ENCODE measurements around the gene HSPB1.
"Not testable (repeated sequence)": the region's sequence is repeated elsewhere in the genome, so short reads cannot be mapped to it uniquely, and the experiment has no call there.

HSPB1 gene

DNA sequence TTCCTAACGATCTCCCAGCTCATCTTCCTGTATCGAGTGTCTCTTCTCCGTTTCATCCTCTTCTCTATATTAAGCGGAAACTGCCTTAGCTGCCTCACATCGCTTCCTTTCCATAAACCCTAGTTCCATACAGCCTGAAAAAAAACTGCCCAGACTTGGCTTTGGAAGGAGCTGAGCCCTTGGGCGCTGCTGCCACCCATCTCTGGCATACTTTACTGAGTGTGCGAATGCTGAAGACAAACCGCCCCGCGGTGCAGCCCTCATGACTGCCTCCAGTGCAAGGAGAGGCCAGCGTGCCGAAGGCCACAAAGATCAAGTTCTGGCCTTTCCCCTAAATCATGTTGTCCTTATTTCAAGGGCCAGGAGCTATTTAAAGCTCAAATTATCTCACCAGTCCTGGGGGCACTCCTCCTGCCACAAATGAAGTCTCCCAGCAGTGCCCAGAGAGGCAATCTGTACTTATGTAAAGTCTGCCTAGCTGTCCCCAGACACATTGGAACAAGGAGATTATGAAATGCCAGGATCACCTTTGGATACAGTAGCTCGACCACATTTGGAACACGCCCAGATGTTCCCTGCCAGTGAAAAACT is 31.1 kb downstream of the HSPB1 start:
- DNase-seq (ENCODE audit: low read depth, low spot score), result no peak

DNA sequence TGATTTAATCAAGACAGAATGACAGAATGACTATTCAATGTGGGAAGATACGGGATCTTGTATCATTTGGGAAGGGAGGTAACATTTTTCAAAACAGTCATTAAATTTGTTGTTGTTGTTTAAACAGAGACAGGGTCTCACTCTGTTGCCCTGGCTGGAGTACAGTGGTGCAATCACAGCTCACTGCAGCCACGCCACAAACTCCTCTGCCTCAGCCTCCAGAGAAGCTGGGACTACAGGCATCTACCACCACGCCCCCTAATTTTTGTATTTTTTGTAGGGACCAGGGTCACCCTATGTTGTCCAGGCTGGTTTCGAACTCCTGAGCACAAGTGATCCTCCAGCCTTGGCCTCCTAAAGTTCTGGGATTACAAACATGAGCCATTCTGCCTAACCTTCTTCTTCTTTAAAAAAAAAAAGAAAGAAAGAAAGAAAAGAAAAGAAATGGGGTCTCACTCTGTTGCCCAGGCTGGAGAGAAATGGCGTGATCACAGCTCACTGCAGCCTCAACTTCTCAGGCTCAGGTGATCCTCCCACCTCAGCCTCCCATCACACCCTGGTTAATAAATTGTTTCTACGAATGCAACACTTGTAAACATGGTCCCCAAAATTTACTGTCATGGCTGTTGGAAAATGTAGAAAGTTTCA is 32.0 kb downstream of the HSPB1 start:
- no peak for DNase-seq (ENCODE audit: low read depth, low spot score)

DNA sequence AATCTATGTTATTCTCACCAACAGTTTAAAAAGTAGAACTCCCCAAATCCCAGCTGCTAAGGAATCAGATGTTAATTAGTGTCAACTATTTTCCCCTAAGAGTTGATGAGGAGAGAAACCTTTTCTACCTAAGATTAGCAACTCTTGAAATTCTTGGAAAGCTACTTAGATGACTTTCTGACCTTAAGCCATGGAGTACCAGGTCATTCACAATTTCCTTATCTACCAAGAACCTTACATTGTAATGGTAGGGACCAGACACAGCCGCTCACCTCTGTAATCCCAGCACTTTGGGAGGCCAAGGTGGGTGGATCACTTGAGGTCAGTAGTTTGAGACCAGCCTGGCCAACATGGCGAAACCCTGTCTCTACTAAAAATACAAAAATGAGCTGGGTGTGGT is 32.9 kb downstream of the HSPB1 start:
- DNase-seq (ENCODE audit: low read depth, low spot score), result not testable (repeated sequence)

DNA sequence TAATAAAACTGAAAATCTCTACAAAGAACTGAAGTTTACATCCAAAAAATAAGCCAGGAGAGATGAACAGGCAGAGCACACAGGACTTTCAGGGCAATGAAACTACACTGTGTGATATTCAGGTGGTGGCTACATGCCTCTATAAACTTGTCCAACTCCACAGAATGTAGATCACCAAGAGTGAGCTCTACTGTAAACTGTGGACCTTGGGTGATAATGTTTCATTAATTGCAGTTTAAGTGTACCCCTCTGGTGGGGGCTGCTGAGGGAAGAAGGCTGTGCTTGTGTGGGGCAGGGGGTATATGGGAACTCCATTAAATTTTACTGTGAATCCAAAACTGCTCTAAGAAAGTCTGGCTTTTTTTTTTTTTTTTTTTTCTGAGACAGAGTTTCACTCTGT is 33.6 kb downstream of the HSPB1 start:
- no peak for DNase-seq (ENCODE audit: low read depth, low spot score)

DNA sequence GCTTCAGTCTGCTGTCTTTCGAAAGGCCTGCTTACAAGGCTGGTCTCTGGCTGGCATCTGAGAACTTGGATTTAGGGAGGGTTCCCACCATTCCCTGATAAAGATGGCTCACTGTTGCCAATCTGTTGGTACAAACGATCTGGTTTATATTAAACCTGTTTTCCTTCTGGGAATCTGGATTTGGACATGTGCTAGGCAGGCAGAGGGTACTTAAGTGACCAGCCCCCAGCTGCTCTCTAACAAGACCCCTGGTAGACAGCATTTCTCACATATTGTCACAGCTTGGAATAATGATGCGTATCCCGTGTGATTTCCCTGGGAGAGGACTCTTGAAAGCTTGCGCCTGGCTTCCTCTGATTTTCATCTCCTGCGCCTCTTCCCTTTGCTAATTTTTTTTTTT is 34.7 kb downstream of the HSPB1 start:
- no peak for DNase-seq (ENCODE audit: low read depth, low spot score)

DNA sequence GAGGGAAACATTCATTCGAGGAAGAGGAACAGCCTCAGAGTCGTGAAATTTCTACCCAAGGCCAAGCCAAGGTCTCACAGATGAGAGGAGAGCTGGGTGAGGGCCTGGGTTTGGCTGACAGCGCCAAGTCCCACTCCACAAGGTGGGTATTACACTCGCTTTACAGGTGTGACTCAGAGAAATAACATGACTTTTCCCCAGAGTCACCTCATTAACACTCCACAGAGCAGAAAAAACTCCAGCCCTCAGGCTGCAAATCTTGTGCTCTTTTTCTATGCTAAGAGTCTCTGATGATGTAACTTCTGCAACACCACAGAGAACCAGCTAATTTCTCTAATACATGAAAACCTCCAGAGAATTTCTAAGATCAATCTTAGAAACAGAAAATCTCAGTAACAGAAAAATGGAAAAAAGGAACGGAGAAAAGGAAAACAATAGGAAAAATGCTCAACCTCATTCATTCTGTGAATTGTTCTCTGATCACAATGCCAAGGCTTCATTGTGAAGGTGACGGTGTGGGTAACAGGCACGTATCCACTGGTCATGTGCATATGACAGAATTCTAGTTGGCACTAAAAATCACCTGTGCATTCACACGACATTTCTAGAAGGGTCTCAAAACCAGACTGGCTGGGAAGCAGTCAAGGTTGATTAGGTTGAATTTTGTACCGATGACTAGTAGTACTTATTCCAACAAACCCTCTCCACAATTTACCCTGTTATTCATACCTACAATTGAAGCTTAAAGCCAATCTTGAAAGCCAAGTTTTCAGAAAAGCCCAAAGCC is 36.0 kb downstream of the HSPB1 start:
- DNase-seq (ENCODE audit: low read depth, low spot score), result no peak

DNA sequence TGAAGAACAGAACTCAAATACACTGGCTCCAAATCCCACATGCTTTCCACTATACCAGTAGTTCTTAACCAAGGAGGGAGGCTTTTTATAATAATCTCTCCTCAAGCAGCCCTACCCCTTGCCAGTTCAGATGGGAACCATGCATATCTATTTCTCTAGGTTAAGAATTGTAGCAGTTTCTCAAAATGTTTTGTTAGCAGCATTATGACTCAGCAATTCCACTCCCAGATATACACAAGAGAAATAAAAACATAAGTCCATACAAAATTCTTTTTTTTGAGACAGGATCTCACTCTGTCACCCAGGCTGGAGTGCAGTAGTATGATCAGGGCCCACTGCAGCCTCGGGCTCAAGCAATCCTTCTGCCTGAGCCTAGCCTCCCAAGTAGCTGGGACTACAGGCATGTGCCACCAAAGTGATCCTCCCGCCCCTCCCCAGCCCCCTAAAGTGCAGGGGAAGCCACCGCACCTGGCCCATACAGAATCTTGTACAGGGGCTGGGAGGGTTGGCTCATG is 38.2 kb downstream of the HSPB1 start:
- peak; percentile 56 for DNase-seq (ENCODE audit: low read depth, low spot score)

DNA sequence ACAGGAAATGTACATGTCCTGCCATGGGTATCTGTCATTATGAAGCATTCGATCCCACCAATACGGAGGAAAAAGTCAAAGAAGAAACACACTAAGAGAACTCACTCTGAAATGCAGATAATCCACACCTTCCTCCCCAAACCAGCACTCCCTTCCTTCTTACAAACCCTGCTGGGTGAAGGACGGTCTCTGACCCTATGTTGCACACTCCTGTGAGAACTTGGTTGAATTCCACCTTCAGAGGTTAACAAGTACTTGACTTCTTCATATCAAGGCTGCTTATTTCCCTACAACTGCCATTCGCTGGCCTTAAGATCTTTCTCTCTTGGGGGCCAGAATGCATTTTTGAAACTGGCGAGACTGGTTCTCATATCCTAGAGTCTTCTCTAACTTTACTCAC is 39.7 kb downstream of the HSPB1 start:
- no peak for DNase-seq (ENCODE audit: low read depth, low spot score)

DNA sequence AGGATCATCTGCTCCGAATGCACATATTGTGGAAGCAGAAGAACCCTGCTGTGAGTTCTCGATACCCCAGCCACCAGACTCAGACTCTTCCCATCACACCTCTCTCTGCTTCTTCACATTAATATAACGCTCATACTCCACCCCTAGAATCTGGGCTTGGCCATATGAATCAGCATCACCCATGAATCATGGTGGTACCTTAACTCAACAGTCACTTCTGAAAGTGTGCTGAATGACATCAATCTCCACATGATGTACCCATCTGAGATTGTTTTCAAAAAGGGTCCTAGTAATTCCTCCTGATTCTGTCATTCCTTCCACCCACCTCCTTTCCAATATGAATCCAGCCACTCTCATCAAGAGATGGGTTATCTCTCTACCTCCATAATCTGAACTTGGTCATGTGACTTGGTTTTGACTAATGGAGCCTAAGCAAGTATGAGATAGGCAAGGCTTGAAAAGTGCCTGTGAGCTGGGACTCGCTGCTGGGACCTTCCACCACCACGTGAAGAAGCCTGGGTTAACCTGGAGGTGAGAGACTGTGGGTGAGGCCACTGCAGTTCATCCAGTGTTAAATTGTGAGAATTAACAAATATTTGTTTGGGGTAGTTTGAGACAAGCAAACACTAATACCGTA is 40.9 kb downstream of the HSPB1 start:
- no peak for DNase-seq (ENCODE audit: low read depth, low spot score)

DNA sequence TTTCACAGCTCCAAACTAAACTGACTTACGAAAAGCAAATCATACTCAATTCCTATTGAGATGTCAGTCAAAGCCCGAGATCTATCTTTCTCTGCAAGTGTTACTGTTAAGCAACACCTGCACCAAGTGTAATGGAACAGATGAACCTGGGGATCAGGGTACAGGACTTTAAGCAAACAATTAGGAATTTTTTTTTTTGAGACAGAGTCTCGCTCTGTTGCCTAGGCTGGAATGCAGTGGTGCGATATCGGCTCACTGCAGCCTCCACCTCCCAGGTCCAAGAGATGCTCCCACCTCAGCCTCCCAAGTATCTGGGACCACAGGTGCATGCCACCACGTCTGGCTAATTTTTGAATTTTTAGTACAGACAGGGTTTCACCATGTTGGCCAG is 41.5 kb downstream of the HSPB1 start:
- DNase-seq (ENCODE audit: low read depth, low spot score), result no peak

DNA sequence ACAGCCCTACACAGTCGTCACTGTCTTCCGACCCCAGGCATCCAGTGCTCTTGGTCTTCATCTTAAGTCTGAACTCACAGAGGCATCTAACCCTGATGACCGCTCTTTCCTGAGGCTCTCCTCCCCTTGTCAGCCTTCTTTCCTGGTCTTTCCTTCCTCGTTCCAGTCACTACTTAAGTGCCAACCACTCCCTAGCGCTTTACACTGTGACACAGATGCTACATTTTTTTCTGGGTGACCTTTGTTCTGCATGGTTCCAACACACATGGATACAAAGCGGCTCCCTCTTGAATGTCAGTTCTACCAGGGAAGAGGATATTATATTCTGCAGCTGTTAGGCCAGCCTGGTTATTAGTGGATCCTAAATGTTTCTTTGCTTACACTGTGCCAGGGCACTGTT is 43.6 kb downstream of the HSPB1 start:
- DNase-seq (ENCODE audit: low read depth, low spot score), result no peak

DNA sequence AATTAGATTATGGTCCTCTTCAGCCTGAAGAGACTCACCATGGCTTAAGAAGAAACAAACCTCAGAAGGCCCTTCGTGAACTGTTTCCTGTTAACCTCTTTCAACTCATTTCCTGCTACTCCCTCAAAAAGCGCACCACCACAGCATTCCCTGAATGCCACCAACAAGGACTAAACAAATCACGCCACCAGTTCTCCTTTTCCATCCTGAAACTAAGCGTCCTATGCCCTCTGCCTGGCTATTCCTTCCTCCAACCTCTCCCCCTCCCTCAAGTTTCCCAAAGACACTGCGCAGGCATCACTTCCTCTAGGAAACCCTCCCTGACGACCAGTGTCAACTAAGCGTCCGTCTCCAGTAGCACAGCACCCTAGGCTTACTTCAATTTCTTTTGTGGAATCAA is 44.3 kb downstream of the HSPB1 start:
- no peak for DNase-seq (ENCODE audit: low read depth, low spot score)

DNA sequence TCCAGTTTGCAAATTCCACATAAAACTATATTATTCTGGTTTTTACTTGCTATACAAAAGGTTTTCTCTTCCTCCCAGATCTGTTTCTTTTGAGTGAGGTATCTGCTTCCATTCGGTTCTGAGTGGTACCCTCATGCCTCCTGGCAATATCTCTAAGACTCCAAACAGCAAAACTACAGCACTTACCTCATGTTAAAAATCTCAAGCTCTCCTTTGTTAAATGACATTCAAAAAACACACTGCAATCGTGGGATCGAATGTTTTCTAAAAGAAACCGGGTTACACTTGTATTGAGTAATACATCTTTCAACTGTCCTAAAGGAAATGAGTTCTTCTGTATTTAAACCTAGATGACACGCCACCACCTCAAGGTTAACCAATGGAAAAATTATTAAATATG is 45.2 kb downstream of the HSPB1 start:
- DNase-seq (ENCODE audit: low read depth, low spot score), result no peak

DNA sequence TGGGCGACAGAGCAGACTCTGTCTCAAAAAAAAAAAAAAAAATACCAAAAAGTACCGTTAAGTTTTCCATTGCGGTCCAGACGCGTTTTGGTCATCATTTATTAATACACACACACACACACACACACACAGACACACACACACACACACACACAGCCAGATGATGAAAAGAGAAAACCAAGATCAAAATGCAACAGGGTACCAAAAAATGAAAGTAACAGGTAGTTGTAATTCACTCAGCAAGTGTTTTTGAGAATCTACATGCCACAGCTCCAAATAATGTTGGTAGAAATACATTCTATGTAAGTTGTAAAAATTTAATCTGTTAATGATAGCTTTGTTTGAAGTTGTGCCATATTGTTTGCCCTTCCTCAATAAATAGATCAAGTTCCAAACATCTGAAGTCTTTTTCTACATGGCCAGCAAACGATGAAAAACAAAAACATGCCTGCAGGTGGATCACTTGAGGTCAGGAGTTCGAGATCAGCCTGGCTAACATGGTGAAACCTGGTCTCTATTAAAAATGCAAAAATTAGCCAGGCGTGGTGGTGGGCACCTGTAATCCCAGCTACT is 46.9 kb downstream of the HSPB1 start:
- no peak for DNase-seq (ENCODE audit: low read depth, low spot score)

DNA sequence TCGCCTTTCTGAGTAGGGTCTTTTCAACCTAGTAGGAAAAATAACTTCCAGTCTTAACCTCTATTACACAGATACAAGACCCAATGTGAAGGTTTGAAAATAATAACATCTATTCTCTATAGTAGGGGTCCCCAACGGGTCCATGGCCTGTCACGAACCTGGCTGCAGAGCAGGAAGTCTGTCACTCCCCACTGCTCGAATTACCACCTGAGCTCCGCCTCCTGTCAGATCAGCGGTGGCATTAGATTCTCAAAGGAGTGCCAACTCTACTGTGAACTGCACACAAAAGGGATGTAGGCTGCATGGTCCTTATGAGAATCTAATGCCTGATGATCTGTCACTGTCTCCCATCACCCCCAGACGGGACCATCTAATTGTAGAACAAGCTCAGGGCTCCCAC is 48.9 kb downstream of the HSPB1 start:
- DNase-seq (ENCODE audit: low read depth, low spot score), result no peak

DNA sequence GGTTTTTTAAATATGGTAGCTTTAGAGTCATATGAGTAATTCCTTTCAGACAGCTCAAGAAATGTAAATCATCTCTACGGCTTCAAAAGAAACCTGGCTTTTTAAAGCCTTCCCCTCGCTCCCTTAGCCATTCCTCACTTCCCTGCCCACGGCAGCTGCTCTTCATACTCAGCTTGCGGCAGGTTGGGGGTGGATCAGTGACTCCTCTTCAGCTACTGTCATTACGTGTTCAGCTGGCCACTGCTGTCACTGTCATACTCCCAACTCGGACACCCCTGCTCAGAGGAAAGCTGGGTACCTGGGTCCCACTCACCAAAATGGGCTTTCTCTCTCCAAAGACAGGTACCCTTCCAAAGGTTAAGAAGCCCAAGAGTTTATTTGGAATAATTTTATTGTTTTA is 49.7 kb downstream of the HSPB1 start:
- no peak for DNase-seq (ENCODE audit: low read depth, low spot score)

DNA sequence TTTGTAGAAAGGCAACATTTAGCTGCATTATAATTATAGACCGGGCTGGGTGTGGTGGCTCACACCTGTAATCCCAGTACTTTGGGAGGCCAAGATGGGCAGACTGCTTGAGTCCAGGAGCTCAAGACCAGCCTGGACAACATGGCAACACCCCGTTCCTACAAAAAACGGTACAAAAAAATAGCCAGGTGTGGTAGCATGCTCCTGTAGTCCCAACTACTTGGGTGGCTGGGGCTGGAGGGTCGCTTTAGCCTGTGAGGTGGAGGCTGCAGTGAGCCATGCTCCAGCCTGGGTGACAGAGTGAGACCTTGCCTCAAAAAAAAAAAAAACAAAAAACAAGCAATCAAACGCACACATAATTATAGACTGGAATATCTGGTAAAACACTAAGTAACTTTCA is 51.3 kb downstream of the HSPB1 start:
- DNase-seq (ENCODE audit: low read depth, low spot score), result no peak
